Measurements from ENCODE around the gene DDX24. TPM values are rescaled to one million over a fixed set of nuclear protein-coding genes. Genes with fewer than 3 reads are reported as not detected.
"Not testable (repeated sequence)": the region's sequence is repeated elsewhere in the genome, so short reads cannot be mapped to it uniquely, and the experiment has no call there.

The DDX24 gene
- total RNA-seq, 4 donors from 2014 or later = 70.2 to 319 (median 87.7) TPM

DNA sequence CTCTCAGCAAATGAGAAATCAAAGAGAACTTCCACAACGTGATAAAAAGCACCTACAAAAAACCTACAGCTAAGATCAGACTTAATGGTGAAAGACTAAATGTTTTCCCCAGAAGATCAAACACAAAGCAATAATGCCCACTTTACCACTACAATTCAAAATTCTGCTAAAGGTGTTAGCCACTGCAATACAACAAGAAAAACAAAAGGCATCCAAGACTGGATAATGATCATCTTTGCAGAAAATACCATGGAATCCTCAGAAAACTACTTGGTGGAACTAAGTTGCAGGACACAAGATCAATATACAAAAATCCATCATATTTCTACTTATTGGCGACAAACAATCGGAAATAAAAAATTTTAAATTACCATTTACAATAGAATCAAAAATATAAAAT, 6.5 kb downstream of the DDX24 start:
- 88 to 95% methylated on average over 3 of the region's 3 CpGs for WGBS, 2 donors (ENCODE audit: low coverage in 1 of 2)
- TF ChIP-seq POLR2A (IDR thresholded peaks at IDR 0.05) = no peak
- TF ChIP-seq POLR2AphosphoS5 (IDR thresholded peaks at IDR 0.05) = no peak
- H3K9me3 ChIP-seq = peaks cover 5 to 23% of the 10 kb centered on the region in 2 donors
- peaks cover 11 to 52% (median 26%) of the 10 kb centered on the region in 4 donors for H3K4me1 ChIP-seq
- H3K27me3 ChIP-seq = no peaks in the 10 kb centered on the region
- in situ Hi-C loops (cut with MboI; ENCODE audit: low pct_ligation_motif_present in 1 of 4, low pct_unique_long_range_greater_than_20kb in 1 of 4, low sequenced_read_pairs in 3 of 4) = no loop called here
- H3K27ac ChIP-seq = no peak overlapping the region
- peaks cover 0 to 23% (median 5%) of the 10 kb centered on the region in 4 donors for H3K36me3 ChIP-seq
- intact Hi-C loops (cut with DNase I; ENCODE audit: low total_unique reads) = no loop called here
- H3K4me3 ChIP-seq = no peak overlapping the region
- no peak for DNase-seq

- in situ Hi-C loops (cut with MboI; ENCODE audit: low pct_ligation_motif_present in 1 of 4, low pct_unique_long_range_greater_than_20kb in 1 of 4, low sequenced_read_pairs in 3 of 4); H3K27me3 ChIP-seq; intact Hi-C loops (cut with DNase I; ENCODE audit: low total_unique reads); DNase-seq; H3K27ac ChIP-seq; H3K4me3 ChIP-seq: not testable (repeated sequence)
- peaks cover 2 to 39% (median 11%) of the 10 kb centered on the region in 4 donors for H3K4me1 ChIP-seq
- H3K9me3 ChIP-seq = peaks cover 5 to 27% of the 10 kb centered on the region in 2 donors
- peaks cover 0 to 23% (median 2%) of the 10 kb centered on the region in 4 donors for H3K36me3 ChIP-seq
- 89 to 93% methylated on average over 3 of the region's 3 CpGs for WGBS, 2 donors (ENCODE audit: low coverage in 1 of 2)
Observed at GRCh38 chr14:94072076-94072475, 8.9 kb downstream of the DDX24 start.

DNA sequence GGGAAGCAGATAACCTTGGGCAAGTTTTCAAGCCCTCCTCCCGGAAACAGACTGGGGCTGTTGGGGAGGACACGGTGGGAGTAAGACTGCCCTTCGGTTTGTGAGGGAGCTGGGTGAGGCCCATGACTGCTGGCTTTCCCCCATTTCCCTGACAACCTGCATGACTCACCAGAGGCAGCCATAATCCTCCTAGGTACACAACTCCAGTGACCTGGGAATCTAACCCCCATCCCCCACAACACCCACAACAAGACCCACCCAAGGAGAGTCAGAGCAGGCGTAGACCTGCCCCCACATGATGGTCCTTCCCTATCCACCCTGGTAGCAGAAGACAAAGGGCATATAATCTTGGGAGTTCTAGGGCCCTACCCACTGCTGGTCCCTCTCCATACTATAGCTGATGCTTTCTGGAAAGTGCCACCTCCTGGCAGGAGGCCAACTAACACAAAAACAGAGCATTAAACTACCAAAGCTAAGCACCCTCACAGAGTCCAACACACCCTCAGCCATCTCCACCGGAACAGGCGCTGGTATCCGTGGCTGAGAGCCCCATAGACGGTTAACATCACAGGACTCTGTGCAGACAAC, 14.8 kb downstream of the DDX24 start:
- peak; percentile 73 for DNase-seq
- in situ Hi-C loops (cut with MboI; ENCODE audit: low pct_ligation_motif_present in 1 of 4, low pct_unique_long_range_greater_than_20kb in 1 of 4, low sequenced_read_pairs in 3 of 4) = no loop called here

DNA sequence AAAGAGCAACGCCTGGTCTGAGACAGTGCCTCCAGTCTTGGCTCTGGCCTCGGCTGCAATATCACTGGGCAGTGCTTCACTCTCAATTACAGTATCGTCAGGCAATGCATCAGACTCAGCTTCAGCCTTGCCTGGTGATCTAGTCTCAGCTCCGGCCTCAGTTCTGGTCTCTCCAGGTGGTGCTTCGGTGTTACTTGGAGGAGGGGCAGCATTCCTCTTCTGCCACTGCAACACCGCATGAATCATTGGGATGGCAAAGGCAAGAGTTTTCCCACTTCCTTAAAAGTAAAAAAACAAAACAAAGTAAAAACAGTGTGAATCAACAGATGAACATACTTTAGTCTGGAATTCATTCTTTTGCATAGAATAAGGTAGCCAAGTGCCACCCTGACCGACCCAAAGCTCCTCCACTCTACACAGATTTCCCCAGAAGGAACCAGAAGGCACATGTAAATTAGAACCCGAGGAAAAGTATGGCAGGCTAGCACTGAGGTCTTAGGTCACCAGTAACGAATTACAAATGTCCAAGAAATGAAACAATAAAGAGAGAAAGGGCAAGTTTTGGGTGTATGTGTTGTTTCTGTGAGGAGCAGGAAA, 18.6 kb downstream of the DDX24 start:
- WGBS, 2 donors (ENCODE audit: low coverage in 1 of 2) = 50 to 84% methylated on average over 3 to 9 of the region's 9 CpGs
- in situ Hi-C loops (cut with MboI; ENCODE audit: low pct_ligation_motif_present in 1 of 4, low pct_unique_long_range_greater_than_20kb in 1 of 4, low sequenced_read_pairs in 3 of 4) = no loop called here
- Histone ChIP-seq H3K9me3 (no peaks in the 10 kb centered on the region), H3K27me3 (no peaks in the 10 kb centered on the region), H3K4me3 (no peak overlapping the region), H3K27ac (no peak overlapping the region), H3K36me3 (peaks cover 0 to 40% (median 20%) of the 10 kb centered on the region in 4 donors), H3K4me1 (peaks cover 18 to 71% (median 26%) of the 10 kb centered on the region in 4 donors)
- intact Hi-C loops (cut with DNase I; ENCODE audit: low total_unique reads) = no loop called here
- TF ChIP-seq POLR2AphosphoS5 (IDR thresholded peaks at IDR 0.05) = no peak
- no peak for TF ChIP-seq POLR2A (IDR thresholded peaks at IDR 0.05)
- no peak for TF ChIP-seq EP300 (IDR thresholded peaks at IDR 0.05; ENCODE audit: low read depth)
- TF ChIP-seq, protein P1, sequence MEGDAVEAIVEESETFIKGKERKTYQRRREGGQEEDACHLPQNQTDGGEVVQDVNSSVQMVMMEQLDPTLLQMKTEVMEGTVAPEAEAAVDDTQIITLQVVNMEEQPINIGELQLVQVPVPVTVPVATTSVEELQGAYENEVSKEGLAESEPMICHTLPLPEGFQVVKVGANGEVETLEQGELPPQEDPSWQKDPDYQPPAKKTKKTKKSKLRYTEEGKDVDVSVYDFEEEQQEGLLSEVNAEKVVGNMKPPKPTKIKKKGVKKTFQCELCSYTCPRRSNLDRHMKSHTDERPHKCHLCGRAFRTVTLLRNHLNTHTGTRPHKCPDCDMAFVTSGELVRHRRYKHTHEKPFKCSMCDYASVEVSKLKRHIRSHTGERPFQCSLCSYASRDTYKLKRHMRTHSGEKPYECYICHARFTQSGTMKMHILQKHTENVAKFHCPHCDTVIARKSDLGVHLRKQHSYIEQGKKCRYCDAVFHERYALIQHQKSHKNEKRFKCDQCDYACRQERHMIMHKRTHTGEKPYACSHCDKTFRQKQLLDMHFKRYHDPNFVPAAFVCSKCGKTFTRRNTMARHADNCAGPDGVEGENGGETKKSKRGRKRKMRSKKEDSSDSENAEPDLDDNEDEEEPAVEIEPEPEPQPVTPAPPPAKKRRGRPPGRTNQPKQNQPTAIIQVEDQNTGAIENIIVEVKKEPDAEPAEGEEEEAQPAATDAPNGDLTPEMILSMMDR (IDR thresholded peaks at IDR 0.05) = no peak
- DNase-seq = no peak

More for the DNA sequence above, 14.8 kb downstream of the DDX24 start:
- no peak for TF ChIP-seq EP300 (IDR thresholded peaks at IDR 0.05; ENCODE audit: low read depth)
- TF ChIP-seq, protein P1 (IDR thresholded peaks at IDR 0.05) = no peak
- peak in 1 of 3 donors; percentile 51 for TF ChIP-seq POLR2AphosphoS5 (IDR thresholded peaks at IDR 0.05)
- TF ChIP-seq POLR2A (IDR thresholded peaks at IDR 0.05) = peak; percentile 8
- Histone ChIP-seq H3K27ac (peak overlapping the region; percentile 34 to 82 (median 74)), H3K4me1 (peaks cover 20 to 67% (median 33%) of the 10 kb centered on the region in 4 donors), H3K36me3 (peaks cover 0 to 11% (median 4%) of the 10 kb centered on the region in 4 donors), H3K9me3 (peaks cover 0 to 12% of the 10 kb centered on the region in 2 donors), H3K4me3 (peak overlapping the region in 1 of 4 donors; percentile 2), H3K27me3 (no peaks in the 10 kb centered on the region)
- 35% methylated on average over 8 of the region's 8 CpGs; no CpG with 5 or more reads in 1 of the 2 donors for WGBS, 2 donors (ENCODE audit: low coverage in 1 of 2)
- intact Hi-C loops (cut with DNase I; ENCODE audit: low total_unique reads) = no loop called here

DNA sequence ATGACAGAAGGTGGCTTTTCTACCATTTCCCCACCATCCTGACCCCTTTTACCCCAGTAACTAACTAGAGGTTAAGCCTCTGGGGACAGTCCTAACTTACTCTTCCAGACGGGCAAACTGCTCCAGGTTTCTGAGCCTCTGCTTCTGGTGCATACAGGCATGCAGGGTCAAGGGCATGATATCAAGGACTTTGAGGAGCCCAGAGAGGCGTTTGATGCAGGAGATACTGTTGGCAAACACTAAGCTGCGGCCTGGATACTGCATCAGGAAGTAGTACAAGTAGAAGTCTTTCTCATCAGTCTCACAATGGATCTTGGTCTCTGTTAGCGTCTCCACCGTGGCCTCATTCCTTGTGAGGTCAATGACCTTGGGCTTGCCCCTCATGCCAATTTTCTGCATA, 21.0 kb downstream of the DDX24 start:
- TF ChIP-seq, protein P1 (IDR thresholded peaks at IDR 0.05) = no peak
- no peak for TF ChIP-seq POLR2AphosphoS5 (IDR thresholded peaks at IDR 0.05)
- no peak for TF ChIP-seq POLR2A (IDR thresholded peaks at IDR 0.05)
- TF ChIP-seq EP300 (IDR thresholded peaks at IDR 0.05; ENCODE audit: low read depth) = no peak
- Histone ChIP-seq H3K4me1 (peaks cover 0 to 51% (median 6%) of the 10 kb centered on the region in 4 donors), H3K27me3 (no peaks in the 10 kb centered on the region), H3K9me3 (no peaks in the 10 kb centered on the region), H3K4me3 (no peak overlapping the region), H3K36me3 (peaks cover 0 to 56% (median 23%) of the 10 kb centered on the region in 4 donors), H3K27ac (no peak overlapping the region)
- intact Hi-C loops (cut with DNase I; ENCODE audit: low total_unique reads) = no loop called here
- in situ Hi-C loops (cut with MboI; ENCODE audit: low pct_ligation_motif_present in 1 of 4, low pct_unique_long_range_greater_than_20kb in 1 of 4, low sequenced_read_pairs in 3 of 4) = no loop called here
- DNase-seq = no peak
- 20 to 71% methylated on average over 1 to 5 of the region's 5 CpGs for WGBS, 2 donors (ENCODE audit: low coverage in 1 of 2)

Measured in transverse colon (tissue), 4 donors.